Progenitor cell of endocrine pancreas (in vitro differentiated cells): ENCODE results near the gene CYP4F12. TPM values are rescaled to one million over a fixed set of nuclear protein-coding genes. Genes with fewer than 3 reads are reported as not detected.

ENCODE experiments used
- DNase-seq: peaks from one replicate; pipeline ENCODE4 v3.0.0; 2021; ENCODE audit warnings: low spot score; ENCODE audit not compliant: unreplicated experiment
- H3K27ac Mint-ChIP-seq: 2 replicates; pipeline ENCODE4 v1.8.0; 2021; ENCODE audit warnings: mild to moderate bottlenecking, moderate library complexity, mixed read lengths
- H3K27me3 Mint-ChIP-seq: 2 replicates; pipeline ENCODE4 v1.8.0; 2021; ENCODE audit warnings: mixed read lengths
- H3K36me3 Mint-ChIP-seq: 2 replicates; pipeline ENCODE4 v1.8.0; 2022; ENCODE audit warnings: mixed read lengths; ENCODE audit not compliant: insufficient read depth
- H3K4me1 Mint-ChIP-seq: 2 replicates; pipeline ENCODE4 v1.8.0; 2021; ENCODE audit warnings: low read depth, mixed read lengths
- H3K4me3 Mint-ChIP-seq: 2 replicates; pipeline ENCODE4 v1.8.0; 2021; ENCODE audit warnings: low read depth, mild to moderate bottlenecking, moderate library complexity, mixed read lengths
- H3K9me3 Mint-ChIP-seq: 2 replicates; pipeline ENCODE4 v1.8.0; 2021; ENCODE audit warnings: low read depth, mixed read lengths
- long read RNA-seq: library from polyadenylated mRNA; unstranded; transcript quantifications from one replicate; pipeline ENCODE4 v2.0.0, GENCODE V29; 2020
- total RNA-seq: library from RNA; stranded (reverse); gene quantifications from 2 replicates; pipeline ENCODE4 v1.2.1, GENCODE V29; 2021
- TF ChIP-seq, protein P1 (sequence below): fragments of 200-600 bp; sonication (generic); IDR thresholded peaks from one replicate; pipeline ENCODE4 v1.5.0; 2021; ENCODE audit warnings: antibody characterized with exemption, mild to moderate bottlenecking; ENCODE audit not compliant: unreplicated experiment

CYP4F12 gene, protein sequence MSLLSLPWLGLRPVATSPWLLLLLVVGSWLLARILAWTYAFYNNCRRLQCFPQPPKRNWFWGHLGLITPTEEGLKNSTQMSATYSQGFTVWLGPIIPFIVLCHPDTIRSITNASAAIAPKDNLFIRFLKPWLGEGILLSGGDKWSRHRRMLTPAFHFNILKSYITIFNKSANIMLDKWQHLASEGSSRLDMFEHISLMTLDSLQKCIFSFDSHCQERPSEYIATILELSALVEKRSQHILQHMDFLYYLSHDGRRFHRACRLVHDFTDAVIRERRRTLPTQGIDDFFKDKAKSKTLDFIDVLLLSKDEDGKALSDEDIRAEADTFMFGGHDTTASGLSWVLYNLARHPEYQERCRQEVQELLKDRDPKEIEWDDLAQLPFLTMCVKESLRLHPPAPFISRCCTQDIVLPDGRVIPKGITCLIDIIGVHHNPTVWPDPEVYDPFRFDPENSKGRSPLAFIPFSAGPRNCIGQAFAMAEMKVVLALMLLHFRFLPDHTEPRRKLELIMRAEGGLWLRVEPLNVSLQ
- not detected in 2 replicates for total RNA-seq
- long read RNA-seq: 0 reads

DNA sequence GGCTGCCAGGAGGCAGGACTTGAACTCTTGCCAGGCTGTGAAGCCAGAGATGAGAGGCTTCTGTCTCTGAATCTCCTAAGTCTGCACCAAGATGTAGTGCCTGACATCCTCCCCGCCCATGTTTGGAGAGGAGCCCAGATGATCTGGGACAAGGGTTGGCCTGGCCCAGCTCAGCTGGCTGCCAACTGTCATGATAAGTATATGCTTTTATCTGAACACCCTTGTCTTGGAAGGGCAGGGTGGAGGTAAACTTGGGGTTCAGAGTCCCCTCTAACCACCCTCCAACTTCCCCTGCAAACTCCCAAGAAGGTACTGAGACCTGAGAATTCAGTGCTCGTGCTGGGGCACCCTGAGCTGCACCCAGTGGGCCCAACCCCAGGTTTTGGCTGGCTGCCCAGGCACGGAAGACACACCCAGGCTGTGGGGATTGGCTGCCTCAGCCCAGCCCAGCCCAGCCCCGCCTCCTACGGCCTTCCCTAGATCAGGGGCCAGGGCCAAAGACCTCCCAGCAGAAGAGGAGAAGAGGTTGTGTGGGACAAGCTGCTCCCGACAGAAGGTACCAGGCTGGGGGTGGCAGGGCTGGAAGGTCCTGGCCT, at the start of gene CYP4F12:
CYP4F12 (plus strand) TSS at position 508 of the 596 bp plus-strand sequence. CDS start 443 bp downstream, outside the sequence.
- DNase-seq: no peak
- Mint-ChIP-seq H3K4me1 (no peaks in the 10 kb centered on the region), H3K9me3 (peaks cover 29% of the 10 kb centered on the region), H3K27me3 (no peaks in the 10 kb centered on the region), H3K36me3 (peaks cover 3% of the 10 kb centered on the region), H3K27ac (no peak within 1 kb of the TSS), H3K4me3 (no peak within 1 kb of the TSS)
- TF ChIP-seq, protein P1, sequence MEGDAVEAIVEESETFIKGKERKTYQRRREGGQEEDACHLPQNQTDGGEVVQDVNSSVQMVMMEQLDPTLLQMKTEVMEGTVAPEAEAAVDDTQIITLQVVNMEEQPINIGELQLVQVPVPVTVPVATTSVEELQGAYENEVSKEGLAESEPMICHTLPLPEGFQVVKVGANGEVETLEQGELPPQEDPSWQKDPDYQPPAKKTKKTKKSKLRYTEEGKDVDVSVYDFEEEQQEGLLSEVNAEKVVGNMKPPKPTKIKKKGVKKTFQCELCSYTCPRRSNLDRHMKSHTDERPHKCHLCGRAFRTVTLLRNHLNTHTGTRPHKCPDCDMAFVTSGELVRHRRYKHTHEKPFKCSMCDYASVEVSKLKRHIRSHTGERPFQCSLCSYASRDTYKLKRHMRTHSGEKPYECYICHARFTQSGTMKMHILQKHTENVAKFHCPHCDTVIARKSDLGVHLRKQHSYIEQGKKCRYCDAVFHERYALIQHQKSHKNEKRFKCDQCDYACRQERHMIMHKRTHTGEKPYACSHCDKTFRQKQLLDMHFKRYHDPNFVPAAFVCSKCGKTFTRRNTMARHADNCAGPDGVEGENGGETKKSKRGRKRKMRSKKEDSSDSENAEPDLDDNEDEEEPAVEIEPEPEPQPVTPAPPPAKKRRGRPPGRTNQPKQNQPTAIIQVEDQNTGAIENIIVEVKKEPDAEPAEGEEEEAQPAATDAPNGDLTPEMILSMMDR: no peak

DNA sequence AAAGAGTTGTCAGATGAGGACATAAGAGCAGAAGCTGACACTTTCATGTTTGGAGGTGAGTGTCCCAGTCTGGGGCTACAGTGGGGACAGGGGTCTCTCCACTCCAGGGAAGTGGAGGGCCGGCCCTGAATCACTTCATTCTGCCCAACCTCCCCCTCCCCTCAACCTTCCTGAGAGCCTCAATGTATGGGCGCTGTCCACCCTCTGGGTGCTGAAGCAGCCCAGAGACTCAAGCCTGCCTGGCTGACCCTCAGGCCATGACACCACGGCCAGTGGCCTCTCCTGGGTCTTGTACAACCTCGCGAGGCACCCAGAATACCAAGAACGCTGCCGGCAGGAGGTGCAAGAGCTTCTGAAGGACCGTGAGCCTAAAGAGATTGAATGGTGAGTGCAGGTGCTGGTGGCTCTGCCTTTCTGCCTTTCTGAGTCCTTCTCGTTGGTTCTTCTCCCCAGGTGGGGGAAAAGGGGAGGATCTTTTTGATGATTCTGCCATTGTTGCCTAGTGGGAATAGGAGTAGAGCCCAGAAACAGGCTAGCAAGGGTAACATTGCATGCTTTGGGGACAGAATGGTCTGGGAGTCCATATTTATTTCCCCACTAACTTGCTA, 49.1 kb upstream of the CYP4F12 start:
- TF ChIP-seq, protein P1: no peak
- no peaks in the 10 kb centered on the region for H3K27me3 Mint-ChIP-seq
- no peak for DNase-seq
- peaks cover 43% of the 10 kb centered on the region for H3K9me3 Mint-ChIP-seq
- peaks cover 2% of the 10 kb centered on the region for H3K36me3 Mint-ChIP-seq
- no peak overlapping the region for H3K27ac Mint-ChIP-seq
- H3K4me3 Mint-ChIP-seq: no peak overlapping the region
- H3K4me1 Mint-ChIP-seq: no peaks in the 10 kb centered on the region

DNA sequence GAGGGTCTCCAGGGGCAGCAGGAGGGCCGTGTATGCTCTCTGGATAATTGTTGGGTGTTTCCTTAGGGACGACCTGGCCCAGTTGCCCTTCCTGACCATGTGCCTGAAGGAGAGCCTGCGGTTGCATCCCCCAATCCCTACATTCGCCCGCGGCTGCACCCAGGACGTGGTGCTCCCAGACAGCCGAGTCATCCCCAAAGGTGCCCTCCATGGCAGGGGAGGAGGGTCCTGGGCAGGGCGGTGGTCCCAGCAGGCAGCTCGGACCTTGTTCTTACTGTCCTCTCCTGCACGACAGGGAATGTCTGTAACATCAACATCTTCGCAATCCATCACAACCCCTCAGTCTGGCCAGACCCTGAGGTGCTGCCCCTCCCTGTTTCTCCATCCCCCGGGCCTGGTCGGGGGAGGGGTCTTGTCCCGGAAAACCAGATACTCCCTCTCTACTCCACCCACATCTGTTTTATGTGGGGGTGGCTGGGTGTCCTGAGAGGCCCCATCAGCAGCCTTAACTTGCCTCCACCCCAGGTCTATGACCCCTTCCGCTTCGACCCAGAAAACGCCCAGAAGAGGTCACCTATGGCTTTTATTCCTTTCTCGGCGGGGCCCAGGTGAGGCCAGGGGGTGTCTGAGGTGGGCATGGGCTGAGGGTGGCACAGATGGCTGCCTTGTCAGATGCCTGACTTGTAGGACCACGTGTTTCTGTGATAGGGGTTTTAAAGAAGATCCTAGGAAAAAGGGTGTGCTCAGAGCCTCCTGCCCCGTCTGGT, 44.5 kb upstream of the CYP4F12 start:
- TF ChIP-seq, protein P1: no peak
- Mint-ChIP-seq H3K27ac (no peak overlapping the region), H3K36me3 (no peaks in the 10 kb centered on the region), H3K9me3 (peaks cover 41% of the 10 kb centered on the region), H3K27me3 (no peaks in the 10 kb centered on the region), H3K4me1 (no peaks in the 10 kb centered on the region), H3K4me3 (no peak overlapping the region)
- DNase-seq: no peak

DNA sequence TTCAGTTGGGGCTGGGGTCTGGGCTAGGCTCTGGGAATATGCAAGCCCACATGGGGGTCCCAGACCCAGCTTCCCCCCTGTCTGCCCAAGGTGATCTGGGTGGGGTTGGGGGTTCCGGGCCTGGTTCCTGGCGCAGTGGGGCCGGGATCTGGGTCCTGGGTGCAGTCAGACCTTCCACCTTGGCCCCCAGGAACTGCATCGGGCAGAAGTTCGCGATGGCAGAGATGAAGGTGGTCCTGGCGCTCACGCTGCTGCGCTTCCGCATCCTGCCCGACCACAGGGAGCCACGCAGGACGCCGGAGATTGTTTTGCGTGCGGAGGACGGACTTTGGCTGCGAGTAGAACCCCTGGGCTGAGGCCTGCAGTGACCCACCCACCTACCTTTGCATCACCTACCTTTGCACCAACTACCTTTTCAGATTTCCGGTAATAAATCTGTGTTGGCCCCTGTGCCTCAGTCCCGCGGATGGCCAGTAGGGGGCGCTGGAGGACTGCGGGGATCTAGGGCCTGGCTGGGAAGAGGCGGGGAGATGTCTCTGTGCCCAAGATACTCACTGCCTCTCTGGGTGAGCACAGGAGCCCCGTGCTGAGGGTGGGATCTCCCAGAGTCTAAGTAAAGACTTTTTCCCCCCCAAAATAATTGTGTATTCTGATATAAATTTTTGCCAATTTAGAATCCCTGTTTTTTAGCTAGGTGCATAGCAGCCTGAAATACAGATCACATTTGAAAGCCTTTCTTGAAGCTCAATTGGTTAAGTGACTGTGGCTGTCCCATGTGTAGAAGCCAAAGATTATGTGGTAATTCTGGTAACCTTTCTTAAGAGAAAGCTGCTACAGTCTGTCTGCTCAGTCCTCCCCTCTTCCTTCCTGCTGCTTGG, 43.6 kb upstream of the CYP4F12 start:
- H3K9me3 Mint-ChIP-seq: peaks cover 46% of the 10 kb centered on the region
- TF ChIP-seq, protein P1: no peak
- H3K27ac Mint-ChIP-seq: no peak overlapping the region
- no peak overlapping the region for H3K4me3 Mint-ChIP-seq
- H3K36me3 Mint-ChIP-seq: no peaks in the 10 kb centered on the region
- DNase-seq: no peak
- H3K27me3 Mint-ChIP-seq: no peaks in the 10 kb centered on the region
- no peaks in the 10 kb centered on the region for H3K4me1 Mint-ChIP-seq
